Activated CD8-positive, alpha-beta T cell treated with anti-CD3 and anti-CD28 coated beads for 36 hours (primary cell): ENCODE data around the gene PPP2R2B. TPM values are rescaled to one million over a fixed set of nuclear protein-coding genes. Genes with fewer than 3 reads are reported as not detected.

Experiments
- ATAC-seq: fragments of 200-7000 bp; cut with Tn5 transposase; one replicate; pipeline ENCODE4 v1.10.0; 2021; ENCODE audit warnings: mild to moderate bottlenecking, moderate library complexity
- CTCF ChIA-PET: fragments of 350-600 bp; sonication (Branson Sonifier 250); formaldehyde crosslinking; loops from one replicate; lab custom pipeline; 2021; ENCODE audit warnings: antibody characterized with exemption; lab: Charles Lee
- POLR2A ChIA-PET: fragments of 350-600 bp; sonication (Branson Sonifier 250); formaldehyde crosslinking; loops from one replicate; lab custom pipeline; 2021; ENCODE audit warnings: antibody characterized with exemption; lab: Charles Lee
- DNase-seq: peaks from one replicate; pipeline ENCODE4 v3.0.0-alpha.2; 2020
- H3K27ac Mint-ChIP-seq: one replicate; pipeline ENCODE4 v1.8.0; 2021; ENCODE audit warnings: mild to moderate bottlenecking, mixed read lengths
- H3K27me3 Mint-ChIP-seq: one replicate; pipeline ENCODE4 v1.8.0; 2021; ENCODE audit warnings: mixed read lengths
- H3K36me3 Mint-ChIP-seq: one replicate; pipeline ENCODE4 v1.8.0; 2021; ENCODE audit warnings: low read depth, mixed read lengths
- H3K4me1 Mint-ChIP-seq: one replicate; pipeline ENCODE4 v1.8.0; 2021; ENCODE audit warnings: low read depth, mixed read lengths
- H3K4me3 Mint-ChIP-seq: one replicate; pipeline ENCODE4 v1.8.0; 2021; ENCODE audit warnings: mild to moderate bottlenecking, moderate library complexity, mixed read lengths
- H3K9me3 Mint-ChIP-seq: one replicate; pipeline ENCODE4 v1.8.0; 2021; ENCODE audit warnings: mixed read lengths
- CTCF ChIP-seq: fragments of 200-600 bp; IDR thresholded peaks from one replicate; pipeline ENCODE4 v1.8.0; 2022; ENCODE audit warnings: antibody characterized with exemption, mild to moderate bottlenecking
- intact Hi-C: fragments of 100-400 bp; cut with micrococcal nuclease; formaldehyde crosslinking; loops from one replicate; pipeline ENCODE4 v1.10.0; 2022
- total RNA-seq, 2 experiments: library from RNA; stranded (reverse); gene quantifications; one replicate each; pipeline ENCODE4 v1.2.3, GENCODE V29; 2021

Gene PPP2R2B
- total RNA-seq, 2 experiments from 2014 or later: 0.56 to 0.65 TPM

DNA sequence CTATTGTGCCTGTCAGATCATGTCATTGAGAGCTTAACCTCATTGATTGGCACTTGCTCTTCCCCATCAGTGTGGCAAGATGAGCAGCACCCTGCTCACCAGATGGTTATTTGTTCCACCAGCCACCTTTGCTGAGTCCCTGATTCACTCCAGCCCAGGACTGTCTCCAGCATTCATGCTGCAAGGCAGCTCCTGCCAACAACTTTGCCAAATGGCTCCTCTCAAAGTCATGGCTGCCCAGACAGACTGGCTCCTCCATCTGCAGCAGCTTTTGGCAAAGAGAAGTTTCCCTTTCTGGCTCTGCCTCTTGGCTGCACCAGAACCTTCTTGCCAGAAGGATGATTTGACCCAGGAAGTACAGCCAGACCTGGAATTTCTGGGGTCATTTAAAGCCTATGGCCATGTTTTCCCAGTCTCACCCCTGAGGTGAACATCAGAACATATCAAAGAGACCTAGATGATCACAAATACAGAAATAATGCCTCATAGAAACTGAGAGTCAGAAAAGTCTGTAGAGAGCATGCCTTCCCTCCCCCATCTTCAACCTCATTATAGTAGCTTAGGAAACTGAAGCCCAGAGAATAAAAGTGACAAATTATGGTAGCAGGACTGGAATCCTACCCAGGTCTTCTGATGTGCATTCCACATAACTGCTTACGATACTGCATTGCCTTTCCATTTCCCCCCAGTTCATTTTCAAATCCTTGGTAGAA is 10.4 kb downstream of the PPP2R2B start:
- ATAC-seq (no peak), DNase-seq (no peak)
- CTCF ChIA-PET: no interaction called here
- no peak for TF ChIP-seq CTCF
- H3K4me3 Mint-ChIP-seq: no peak overlapping the region
- H3K4me1 Mint-ChIP-seq: peaks cover 6% of the 10 kb centered on the region
- H3K27me3 Mint-ChIP-seq: no peaks in the 10 kb centered on the region
- H3K9me3 Mint-ChIP-seq: no peaks in the 10 kb centered on the region
- POLR2A ChIA-PET: no interaction called here
- no peak overlapping the region for H3K27ac Mint-ChIP-seq
- intact Hi-C loops: no loop called here
- H3K36me3 Mint-ChIP-seq: no peaks in the 10 kb centered on the region

DNA sequence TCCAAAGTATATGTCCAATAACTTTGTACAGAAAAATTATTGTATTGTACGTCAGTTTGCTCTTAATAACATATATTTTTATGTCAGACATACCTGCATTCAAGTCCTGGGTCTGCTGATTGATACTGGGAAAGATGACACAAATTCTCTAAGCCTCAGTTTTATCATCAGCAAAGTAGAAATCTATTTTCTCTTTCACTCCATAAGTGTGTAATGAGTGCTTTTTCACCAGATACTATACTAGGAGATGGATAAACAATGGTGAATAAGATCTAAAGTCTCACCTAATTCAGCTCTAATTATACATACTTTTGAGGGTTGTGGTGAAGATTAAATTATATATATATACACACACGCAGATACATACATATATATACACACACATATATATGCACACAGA is 12.3 kb downstream of the PPP2R2B start:
- ATAC-seq (no peak), DNase-seq (no peak)
- TF ChIP-seq CTCF: no peak
- CTCF ChIA-PET: interaction anchor here (1.0 kb wide), 1 partner anchor 99 kb away, joined by 3 read pairs; no protein-coding TSS in a partner anchor
- peaks cover 6% of the 10 kb centered on the region for H3K4me1 Mint-ChIP-seq
- intact Hi-C loops: no loop called here
- POLR2A ChIA-PET: no interaction called here
- H3K4me3 Mint-ChIP-seq: no peak overlapping the region
- no peaks in the 10 kb centered on the region for H3K27me3 Mint-ChIP-seq
- H3K9me3 Mint-ChIP-seq: no peaks in the 10 kb centered on the region
- no peaks in the 10 kb centered on the region for H3K36me3 Mint-ChIP-seq
- no peak overlapping the region for H3K27ac Mint-ChIP-seq

GRCh38 chr5:146862641-146863040 is 15.9 kb downstream of the PPP2R2B start:
- POLR2A ChIA-PET: no interaction called here
- Mint-ChIP-seq H3K27ac (no peak overlapping the region), H3K27me3 (no peaks in the 10 kb centered on the region), H3K4me1 (peaks cover 10% of the 10 kb centered on the region), H3K9me3 (no peaks in the 10 kb centered on the region), H3K4me3 (no peak overlapping the region), H3K36me3 (no peaks in the 10 kb centered on the region)
- ATAC-seq (no peak), DNase-seq (no peak)
- intact Hi-C loops: no loop called here
- TF ChIP-seq CTCF: no peak
- CTCF ChIA-PET: no interaction called here

DNA sequence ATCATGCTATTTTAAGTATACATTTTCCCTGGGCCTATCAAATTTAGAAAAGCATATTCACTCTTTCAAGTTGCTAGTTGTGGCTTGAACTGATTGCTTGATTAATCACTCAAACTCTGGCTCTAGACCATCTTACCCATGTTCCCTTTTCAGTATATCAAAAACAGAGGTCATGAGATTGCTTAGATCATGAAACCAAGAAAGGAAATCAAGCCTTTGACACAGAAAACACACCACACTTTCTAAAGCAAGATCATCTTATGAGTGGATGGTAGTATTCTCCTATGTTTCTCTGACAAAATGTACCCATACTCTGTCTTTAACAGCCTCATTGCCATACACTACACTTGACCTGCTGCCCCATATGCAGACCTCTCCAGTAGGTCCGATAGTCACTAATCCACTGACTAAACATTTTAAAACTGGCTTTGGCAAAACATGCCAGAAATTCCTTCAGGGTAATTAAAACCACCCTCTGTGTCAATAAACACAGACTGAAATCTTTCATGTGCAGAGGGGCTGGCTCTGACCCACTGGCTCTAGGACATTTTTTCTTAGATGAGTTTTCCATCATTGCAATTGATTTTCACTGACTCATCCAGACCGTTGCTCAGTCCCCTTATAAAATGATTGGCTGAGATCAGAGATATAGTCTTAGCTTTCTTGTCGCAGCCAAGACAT is 18.2 kb downstream of the PPP2R2B start:
- ATAC-seq (peak; percentile 42), DNase-seq (no peak)
- H3K4me1 Mint-ChIP-seq: peaks cover 10% of the 10 kb centered on the region
- ChIA-PET CTCF (no interaction called here), POLR2A (no interaction called here)
- no peak overlapping the region for H3K27ac Mint-ChIP-seq
- no peak overlapping the region for H3K4me3 Mint-ChIP-seq
- no peaks in the 10 kb centered on the region for H3K27me3 Mint-ChIP-seq
- no peaks in the 10 kb centered on the region for H3K9me3 Mint-ChIP-seq
- no peak for TF ChIP-seq CTCF
- intact Hi-C loops: no loop called here
- no peaks in the 10 kb centered on the region for H3K36me3 Mint-ChIP-seq

- H3K27me3 Mint-ChIP-seq: no peaks in the 10 kb centered on the region
- no peak overlapping the region for H3K4me3 Mint-ChIP-seq
- H3K4me1 Mint-ChIP-seq: no peaks in the 10 kb centered on the region
- DNase-seq (no peak), ATAC-seq (no peak)
- TF ChIP-seq CTCF: no peak
- CTCF ChIA-PET: interaction anchor here (1.4 kb wide), 1 partner anchor 95 kb away, joined by 3 read pairs; no protein-coding TSS in a partner anchor
- POLR2A ChIA-PET: no interaction called here
- H3K9me3 Mint-ChIP-seq: no peaks in the 10 kb centered on the region
- no peak overlapping the region for H3K27ac Mint-ChIP-seq
- intact Hi-C loops: no loop called here
- no peaks in the 10 kb centered on the region for H3K36me3 Mint-ChIP-seq
Measured at GRCh38 chr5:146852089-146852488, 26.5 kb downstream of the PPP2R2B start.
